ENCODE measurements around the gene ENTPD6.

ENTPD6 gene

GRCh38 chr20:25252686-25253421, 57.3 kb downstream of the ENTPD6 start:
- H3K4me3 ChIP-seq (ENCODE audit: low read depth, low read length): no peak overlapping the region
- in situ Hi-C loops (cut with HindIII; ENCODE audit: low sequenced_read_pairs): no loop called here
- TF ChIP-seq CTCF (IDR thresholded peaks at IDR 0.05; ENCODE audit: low read depth, low read length): no peak
- DNase-seq (ENCODE audit: low read depth, low spot score): no peak

- H3K4me3 ChIP-seq (ENCODE audit: low read depth, low read length): no peak overlapping the region
- no peak for DNase-seq (ENCODE audit: low read depth, low spot score)
- no peak for TF ChIP-seq CTCF (IDR thresholded peaks at IDR 0.05; ENCODE audit: low read depth, low read length)
- in situ Hi-C loops (cut with HindIII; ENCODE audit: low sequenced_read_pairs): no loop called here
Observed at GRCh38 chr20:25253606-25254275, 58.2 kb downstream of the ENTPD6 start.

GRCh38 chr20:25254571-25254970, 59.1 kb downstream of the ENTPD6 start:
- no peak for TF ChIP-seq CTCF (IDR thresholded peaks at IDR 0.05; ENCODE audit: low read depth, low read length)
- in situ Hi-C loops (cut with HindIII; ENCODE audit: low sequenced_read_pairs): no loop called here
- no peak overlapping the region for H3K4me3 ChIP-seq (ENCODE audit: low read depth, low read length)
- no peak for DNase-seq (ENCODE audit: low read depth, low spot score)

GRCh38 chr20:25254986-25255680, 59.6 kb downstream of the ENTPD6 start:
- TF ChIP-seq CTCF (IDR thresholded peaks at IDR 0.05; ENCODE audit: low read depth, low read length): no peak
- DNase-seq (ENCODE audit: low read depth, low spot score): no peak
- H3K4me3 ChIP-seq (ENCODE audit: low read depth, low read length): no peak overlapping the region
- in situ Hi-C loops (cut with HindIII; ENCODE audit: low sequenced_read_pairs): no loop called here

- H3K4me3 ChIP-seq (ENCODE audit: low read depth, low read length): no peak overlapping the region
- DNase-seq (ENCODE audit: low read depth, low spot score): no peak
- in situ Hi-C loops (cut with HindIII; ENCODE audit: low sequenced_read_pairs): no loop called here
- TF ChIP-seq CTCF (IDR thresholded peaks at IDR 0.05; ENCODE audit: low read depth, low read length): no peak
Observed at GRCh38 chr20:25256226-25256859, 60.8 kb downstream of the ENTPD6 start.

GRCh38 chr20:25257130-25257529, 61.6 kb downstream of the ENTPD6 start:
- DNase-seq (ENCODE audit: low read depth, low spot score): no peak
- no peak for TF ChIP-seq CTCF (IDR thresholded peaks at IDR 0.05; ENCODE audit: low read depth, low read length)
- in situ Hi-C loops (cut with HindIII; ENCODE audit: low sequenced_read_pairs): no loop called here
- no peak overlapping the region for H3K4me3 ChIP-seq (ENCODE audit: low read depth, low read length)

Data from astrocyte of the spinal cord (primary cell).